Psoas muscle (tissue), 8 donors: ENCODE results near the gene BSG. TPM values are rescaled to one million over a fixed set of nuclear protein-coding genes. Genes with fewer than 3 reads are reported as not detected.
"Not testable (repeated sequence)": the region's sequence is repeated elsewhere in the genome, so short reads cannot be mapped to it uniquely, and the experiment has no call there.

Experiments
- ATAC-seq, 4 donors: fragments of 200-7000 bp; cut with Tn5 transposase; one replicate each; pipeline ENCODE4 v1.9.1; 2020; ENCODE audit warnings: moderate library complexity in 3 of 4, mild to moderate bottlenecking in 2 of 4
- DNase-seq, 2 donors: peaks; one replicate each; pipeline ENCODE4 v3.0.0-alpha.2; 2020
- H3K27ac ChIP-seq: fragments of 200-600 bp; one replicate; pipeline ENCODE4 v1.8.0; 2022
- H3K27me3 ChIP-seq, 3 donors: fragments of 200-600 bp in 1 of 3; one replicate each; pipeline versions ENCODE4 v1.6.1 to v1.8.0; 2013 to 2022; ENCODE audit warnings: low read length in 2 of 3, mild to moderate bottlenecking in 2 of 3, moderate library complexity in 1 of 3; ENCODE audit not compliant: insufficient read depth in 3 of 3
- H3K36me3 ChIP-seq, 2 donors: fragments of 200-600 bp in 1 of 2; one replicate each; pipeline versions ENCODE4 v1.6.1 to v1.8.0; 2013 to 2022; ENCODE audit warnings: low read depth in 1 of 2, mild to moderate bottlenecking in 1 of 2, moderate library complexity in 1 of 2; ENCODE audit not compliant: insufficient read depth in 1 of 2
- H3K4me1 ChIP-seq: fragments of 200-600 bp; one replicate; pipeline ENCODE4 v1.8.0; 2022
- H3K4me3 ChIP-seq: fragments of 200-600 bp; one replicate; pipeline ENCODE4 v1.8.0; 2022; ENCODE audit warnings: mild to moderate bottlenecking
- H3K9me3 ChIP-seq: fragments of 200-600 bp; one replicate; pipeline ENCODE4 v1.8.0; 2022
- CTCF ChIP-seq: fragments of 200-600 bp; IDR thresholded peaks from one replicate; pipeline ENCODE4 v1.8.0; 2022; ENCODE audit warnings: antibody characterized with exemption
- WGBS, 3 donors: extraction: QIAGEN DNeasy Blood & Tissue Kit; methylation state at CpG; one replicate each; pipeline versions ENCODE4 v1.1.6 to v1.1.7; 2013; 5-methylcytosine and 5-hydroxymethylcytosine counted together
- intact Hi-C, 2 donors: fragments of 100-400 bp; cut with DNase I; formaldehyde crosslinking; loops; one replicate each; pipeline versions ENCODE4 v1.11.0 to v1.14.2; 2022
- polyA plus RNA-seq, 3 donors: library from polyadenylated mRNA; stranded (reverse); fragments of 200-250 nt; gene quantifications; one replicate each; pipeline ENCODE4 v1.2.3, GENCODE V29; 2013
- total RNA-seq, 4 donors: library from RNA; stranded (reverse); fragmentation: NEBNext Ultra II Directional in 2 of 4; extraction: Animal tissue kit (Norgen Biotek cat#: 25700) in 2 of 4; gene quantifications; one replicate each; pipeline versions ENCODE4 v1.2.1 to v1.2.4, GENCODE V29; 2021 to 2023
- donor health status: healthy with polysubstance abuse.
- donor health status: DM: no; HTN: no; CAD: no; lungs with moderate emphysema.
- donor health status: Bipolar disorder and iron deficiency.
- donor health status: healthy.
- donor health status: DM: yes; HTN: yes; CAD: no.
- donor health status: DM: no; HTN: no; CAD: no.
- donor health status: DM: no; HTN: no; CAD: no.
- donor health status: DM: yes; HTN: yes; CAD: no.

The BSG gene
- total and polyA plus RNA-seq, 7 donors = 172 to 381 (median 299) TPM

DNA sequence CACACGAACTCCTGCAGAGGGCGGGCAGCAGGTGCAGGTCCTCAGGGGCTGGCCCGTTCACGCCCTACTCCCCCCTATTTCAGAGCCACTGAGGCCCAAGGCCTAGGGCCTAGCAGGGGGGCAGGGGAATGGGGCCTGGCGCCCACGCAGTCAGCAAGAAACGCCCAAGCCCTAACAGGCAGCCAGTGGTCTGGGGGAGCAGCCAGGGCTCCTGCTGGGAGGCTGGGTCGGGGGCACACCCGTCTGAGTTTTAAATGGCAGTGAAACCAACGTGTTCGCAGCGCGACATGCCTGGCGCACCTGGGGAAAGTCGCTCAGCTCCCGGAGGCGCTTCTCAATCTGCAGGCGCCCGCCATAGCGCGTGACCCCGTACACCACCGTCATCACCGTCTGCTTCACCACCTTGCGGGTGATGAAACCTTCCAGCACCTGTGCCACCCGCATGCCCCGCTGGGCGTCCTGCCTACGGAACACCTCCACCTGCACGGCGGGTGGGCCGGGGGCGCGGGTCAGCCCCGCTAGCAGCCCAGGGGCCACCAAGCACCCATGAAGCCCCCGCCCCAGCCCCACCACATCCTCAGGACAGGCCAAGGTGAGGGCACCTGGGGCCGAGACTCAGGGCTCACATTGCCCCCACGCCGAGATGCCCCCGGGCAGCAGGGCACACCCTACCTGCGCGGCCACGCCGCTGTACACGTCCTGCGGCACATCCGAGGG lies 47.0 kb downstream of the BSG start:
- Histone ChIP-seq H3K9me3 (no peaks in the 10 kb centered on the region), H3K4me3 (no peak overlapping the region), H3K4me1 (no peaks in the 10 kb centered on the region), H3K36me3 (peaks cover 22 to 71% of the 10 kb centered on the region in 2 donors), H3K27ac (no peak overlapping the region), H3K27me3 (peaks cover 0 to 7% (median 0%) of the 10 kb centered on the region in 3 donors)
- no peak for DNase-seq
- intact Hi-C loops = no loop called here
- ATAC-seq = no peak
- 94% methylated on average over 43 to 47 of the region's 47 CpGs for WGBS, 3 donors
- TF ChIP-seq CTCF = no peak

GRCh38 chr19:620166-620862 lies 47.9 kb downstream of the BSG start:
- H3K4me1 ChIP-seq = no peaks in the 10 kb centered on the region
- no peaks in the 10 kb centered on the region for H3K9me3 ChIP-seq
- peaks cover 0 to 4% (median 0%) of the 10 kb centered on the region in 3 donors for H3K27me3 ChIP-seq
- no peak for TF ChIP-seq CTCF
- H3K27ac ChIP-seq = no peak overlapping the region
- 89 to 96% (median 90%) methylated on average over 40 to 51 of the region's 51 CpGs for WGBS, 3 donors
- DNase-seq = no peak
- no peak for ATAC-seq
- peaks cover 22 to 80% of the 10 kb centered on the region in 2 donors for H3K36me3 ChIP-seq
- no peak overlapping the region for H3K4me3 ChIP-seq
- intact Hi-C loops = no loop called here

DNA sequence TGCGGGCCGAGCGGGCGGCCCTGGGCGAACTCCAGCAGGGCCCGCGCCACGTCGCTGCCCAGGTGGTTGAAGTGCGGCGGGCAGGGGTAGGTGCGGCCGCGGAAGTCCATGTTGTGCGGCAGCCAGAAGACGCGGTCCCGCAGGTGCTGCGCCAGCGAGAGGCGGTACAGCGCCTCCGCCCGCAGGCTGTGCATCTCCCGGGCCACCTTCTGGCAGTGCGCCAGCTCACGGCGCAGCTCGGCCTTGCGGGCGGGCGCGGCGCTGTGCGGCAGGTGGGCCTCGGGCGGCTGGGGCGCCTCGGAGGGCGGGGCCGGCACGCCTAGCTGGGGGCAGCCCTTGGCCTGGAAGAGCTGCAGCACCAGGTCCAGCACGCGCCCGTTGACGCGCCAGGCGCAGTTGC lies 48.8 kb downstream of the BSG start:
- intact Hi-C loops, H3K4me1 ChIP-seq, H3K4me3 ChIP-seq, H3K27ac ChIP-seq, DNase-seq, H3K9me3 ChIP-seq, H3K27me3 ChIP-seq, ATAC-seq: not testable (repeated sequence)
- WGBS, 3 donors = 95 to 98% (median 96%) methylated on average over 34 to 48 of the region's 48 CpGs
- peaks cover 22 to 89% of the 10 kb centered on the region in 2 donors for H3K36me3 ChIP-seq

- H3K27ac ChIP-seq = no peak overlapping the region
- H3K9me3 ChIP-seq = no peaks in the 10 kb centered on the region
- intact Hi-C loops = no loop called here
- ATAC-seq = no peak
- WGBS, 3 donors = 91 to 92% (median 91%) methylated on average over 24 of the region's 24 CpGs
- peak in 1 of 2 donors; percentile 46 for DNase-seq
- no peak overlapping the region for H3K4me3 ChIP-seq
- H3K36me3 ChIP-seq = peaks cover 22 to 90% of the 10 kb centered on the region in 2 donors
- no peaks in the 10 kb centered on the region for H3K27me3 ChIP-seq
- no peak for TF ChIP-seq CTCF
- no peaks in the 10 kb centered on the region for H3K4me1 ChIP-seq
These were observed 49.4 kb downstream of the BSG start for GRCh38 chr19:621819-622218.

- Histone ChIP-seq H3K9me3 (no peaks in the 10 kb centered on the region), H3K4me3 (no peak overlapping the region), H3K36me3 (peaks cover 20 to 90% of the 10 kb centered on the region in 2 donors), H3K27ac (no peak overlapping the region), H3K4me1 (no peaks in the 10 kb centered on the region), H3K27me3 (no peaks in the 10 kb centered on the region)
- 94 to 97% (median 94%) methylated on average over 35 to 37 of the region's 37 CpGs for WGBS, 3 donors
- intact Hi-C loops = no loop called here
- DNase-seq = no peak
- ATAC-seq = no peak
- no peak for TF ChIP-seq CTCF
These were observed 50.3 kb downstream of the BSG start for GRCh38 chr19:622666-623065.
